B cell (primary cell): ENCODE data around the gene MYL11. TPM values are rescaled to one million over a fixed set of nuclear protein-coding genes. Genes with fewer than 3 reads are reported as not detected.
A peak's percentile ranks its signal among the peaks of the same experiment; 100 is the strongest.

Experiments used
- ATAC-seq: fragments of 200-7000 bp; cut with Tn5 transposase; one replicate; pipeline ENCODE4 v1.10.0; 2021; ENCODE audit warnings: low read depth, mild to moderate bottlenecking, moderate number of reproducible peaks, moderate library complexity
- CTCF ChIA-PET: fragments of 350-600 bp; sonication (Branson Sonifier 250); formaldehyde crosslinking; loops from one replicate; lab custom pipeline; 2021; ENCODE audit warnings: antibody characterized with exemption, inconsistent platforms; lab: Charles Lee
- POLR2A ChIA-PET: fragments of 350-600 bp; sonication (Branson Sonifier 250); formaldehyde crosslinking; loops from one replicate; lab custom pipeline; 2021; ENCODE audit warnings: antibody characterized with exemption; lab: Charles Lee
- DNase-seq: peaks from one replicate; pipeline ENCODE4 v3.0.0; 2013
- H2AFZ ChIP-seq: 2 replicates; pipeline ENCODE4 v1.6.1; 2012; ENCODE audit warnings: mild to moderate bottlenecking, low read depth, low read length; ENCODE audit not compliant: insufficient read depth, poor library complexity, severe bottlenecking
- H3K27ac ChIP-seq, 2 donors: 1 replicate in 1 of 2; 2 replicates in 1 of 2; pipeline ENCODE4 v1.5.1; 2012 to 2013; ENCODE audit warnings: low read length in 2 of 2, mild to moderate bottlenecking in 2 of 2, moderate library complexity in 1 of 2
- H3K27me3 ChIP-seq, 4 experiments: fragments of 200-600 bp in 1 of 4; sonication (generic) in 1 of 4; replicated peaks in 1 of 4; 1 replicate in 2 of 4; 2 replicates in 2 of 4; pipeline versions ENCODE4 v1.6.1 to v1.7.0; 2013 to 2016; ENCODE audit warnings: low read length in 3 of 4, mild to moderate bottlenecking in 2 of 4, mixed read lengths in 1 of 4, moderate library complexity in 1 of 4; ENCODE audit not compliant: insufficient read depth in 4 of 4, control insufficient read depth in 3 of 4; ENCODE audit errors: control extremely low read depth in 1 of 4
- H3K36me3 ChIP-seq, 2 experiments: replicated peaks in 1 of 2; 1 replicate in 1 of 2; 2 replicates in 1 of 2; pipeline versions ENCODE4 v1.6.1 to v1.7.1; 2013; ENCODE audit warnings: low read length in 1 of 2; ENCODE audit not compliant: insufficient read depth in 2 of 2, control insufficient read depth in 1 of 2; ENCODE audit errors: control extremely low read depth in 1 of 2, extremely low read depth in 1 of 2
- H3K4me1 ChIP-seq, 2 donors: fragments of 200-600 bp in 1 of 2; sonication (generic) in 1 of 2; 1 replicate in 1 of 2; 2 replicates in 1 of 2; pipeline versions ENCODE4 v1.5.1 to v1.6.1; 2013 to 2017; ENCODE audit warnings: low read length in 2 of 2; ENCODE audit not compliant: control insufficient read depth in 2 of 2, insufficient read depth in 2 of 2
- H3K4me2 ChIP-seq: replicated peaks from 2 replicates; pipeline ENCODE3; 2012; ENCODE audit warnings: mild to moderate bottlenecking, low read depth, low read length; ENCODE audit not compliant: poor library complexity, severe bottlenecking
- H3K4me3 ChIP-seq, 5 experiments: fragments of 200-600 bp in 1 of 5; sonication (generic) in 1 of 5; 1 replicate in 3 of 5; 2 replicates in 2 of 5; pipeline versions ENCODE4 v1.5.1 to v1.7.0; 2011 to 2016; ENCODE audit warnings: low read length in 4 of 5, mild to moderate bottlenecking in 4 of 5, low read depth in 2 of 5, control low read depth in 1 of 5, moderate library complexity in 1 of 5; ENCODE audit not compliant: insufficient read depth in 1 of 5; ENCODE audit errors: control extremely low read depth in 1 of 5, extremely low read depth in 1 of 5
- H3K79me2 ChIP-seq: fragments of 200-600 bp; sonication (generic); one replicate; pipeline ENCODE4 v1.6.0; 2016; ENCODE audit warnings: low read length; ENCODE audit not compliant: control insufficient read depth, insufficient read depth
- H3K9ac ChIP-seq: fragments of 200-600 bp; sonication (generic); 2 replicates; pipeline ENCODE4 v1.6.1; 2017; ENCODE audit warnings: mild to moderate bottlenecking, low read length, moderate library complexity
- H3K9me3 ChIP-seq, 3 donors: one replicate each; pipeline versions ENCODE4 v1.6.1 to v1.7.1; 2013; ENCODE audit warnings: low read length in 2 of 3; ENCODE audit not compliant: control insufficient read depth in 2 of 3, insufficient read depth in 1 of 3; ENCODE audit errors: control extremely low read depth in 1 of 3
- H4K20me1 ChIP-seq: 2 replicates; pipeline ENCODE4 v1.6.0; 2012; ENCODE audit warnings: mild to moderate bottlenecking, low read length; ENCODE audit not compliant: insufficient read depth, control insufficient read depth, poor library complexity, severe bottlenecking
- H3K27ac Mint-ChIP-seq: one replicate; pipeline ENCODE4 v1.8.0; 2021; ENCODE audit warnings: mixed read lengths
- H3K27me3 Mint-ChIP-seq: one replicate; pipeline ENCODE4 v1.8.0; 2021; ENCODE audit warnings: mixed read lengths
- H3K4me1 Mint-ChIP-seq: one replicate; pipeline ENCODE4 v1.8.0; 2021; ENCODE audit warnings: mixed read lengths
- H3K4me3 Mint-ChIP-seq: one replicate; pipeline ENCODE4 v1.8.0; 2021; ENCODE audit warnings: mixed read lengths
- H3K9me3 Mint-ChIP-seq: one replicate; pipeline ENCODE4 v1.8.0; 2022; ENCODE audit warnings: mixed read lengths; ENCODE audit not compliant: insufficient read depth
- EZH2 ChIP-seq: IDR thresholded peaks from 2 replicates; pipeline ENCODE4 v1.6.1; 2012; ENCODE audit warnings: borderline replicate concordance, low read depth, mild to moderate bottlenecking, moderate library complexity, low read length; ENCODE audit not compliant: insufficient read depth, poor library complexity, severe bottlenecking
- WGBS: methylation state at CpG from one replicate; pipeline ENCODE4 v1.1.5; 2013; ENCODE audit warnings: missing lambda C conversion rate; ENCODE audit not compliant: insufficient coverage; 5-methylcytosine and 5-hydroxymethylcytosine counted together
- intact Hi-C: fragments of 100-400 bp; cut with micrococcal nuclease; formaldehyde crosslinking; loops from one replicate; pipeline ENCODE4 v1.10.0; 2022
- polyA plus RNA-seq: library from polyadenylated mRNA; depleted of rRNA; stranded (reverse); fragments of >200 nt; gene quantifications from 2 replicates; pipeline ENCODE4 v1.2.3, GENCODE V29; 2012
- total RNA-seq, 2 donors: library from RNA; stranded (reverse); fragments of 120-200 nt in 1 of 2; gene quantifications; 1 replicate in 1 of 2; 2 replicates in 1 of 2; pipeline versions ENCODE4 v1.2.3 to v1.2.4, GENCODE V29; 2013 to 2022
- TF ChIP-seq, protein P1 (sequence below): fragments of 200-600 bp; IDR thresholded peaks from one replicate; pipeline ENCODE4 v1.8.0; 2022; ENCODE audit warnings: antibody characterized with exemption, mild to moderate bottlenecking

The MYL11 gene
- total and polyA plus RNA-seq, 2 donors (not counting 1 experiment from before 2014, with no cell fraction given): 3.6 TPM; not detected in 1

DNA sequence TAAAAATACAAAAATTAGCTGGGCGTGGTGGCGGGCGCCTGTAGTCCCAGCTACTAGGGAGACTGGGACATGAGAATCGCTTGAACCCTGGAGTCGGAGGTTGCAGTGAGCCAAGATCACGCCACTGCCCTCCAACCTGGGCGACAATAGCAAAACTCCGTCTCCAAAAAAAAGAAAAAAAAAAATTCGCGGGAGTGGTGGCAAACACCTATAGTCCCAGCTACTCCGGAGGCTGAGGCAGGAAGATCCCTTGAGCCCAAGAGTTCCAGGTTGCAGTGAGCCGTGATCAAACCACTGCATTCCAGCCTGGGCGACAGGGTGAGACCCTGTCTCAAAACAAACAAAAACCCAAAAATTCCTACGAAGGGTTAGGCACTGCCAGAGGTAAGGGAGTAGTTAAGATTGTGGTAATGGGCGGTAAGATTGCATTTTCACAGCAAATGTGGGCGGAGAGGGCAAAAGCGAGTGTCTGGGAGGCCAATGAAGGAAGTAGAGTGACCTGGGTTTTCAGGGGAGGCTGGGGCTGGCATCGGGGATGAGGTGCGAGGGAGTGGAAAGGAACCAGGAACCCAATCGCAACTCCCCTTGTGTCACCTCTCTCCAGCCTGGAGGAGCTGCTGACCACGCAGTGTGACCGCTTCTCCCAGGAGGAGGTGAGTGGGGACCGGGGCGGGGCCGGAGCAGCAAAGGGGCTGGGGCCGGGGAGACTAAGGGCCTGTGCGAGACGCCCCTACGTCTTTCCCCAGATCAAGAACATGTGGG lies 2.6 kb downstream of the MYL11 start:
- Histone ChIP-seq H4K20me1 (no peaks in the 10 kb centered on the region), H3K4me1 (peaks cover 23 to 52% of the 10 kb centered on the region in 2 donors), H3K9ac (peak overlapping the region; percentile 99), H3K9me3 (peaks cover 0 to 2% (median 0%) of the 10 kb centered on the region in 3 donors), H3K4me2 (peak overlapping the region; percentile 100), H3K79me2 (peaks cover 38% of the 10 kb centered on the region), H3K27me3 (no peaks in the 10 kb centered on the region), H2AFZ (peak overlapping the region; percentile 75), H3K36me3 (peaks cover 0 to 2% of the 10 kb centered on the region in 2 experiments), H3K27ac (peak overlapping the region; percentile 97 to 100), H3K4me3 (peak overlapping the region in 4 of 5 experiments; percentile 56 to 87 (median 70))
- ChIA-PET POLR2A (interaction anchor here (0.6 to 3.0 kb wide), 11 partner anchors 18 to 1854 kb away, joined by 3 to 11 read pairs (median 6); partner anchors contain the start of genes CORO1A, ZNF48 and ZNF771), CTCF (interaction anchor here (0.9 to 2.0 kb wide), 3 partner anchors 18 to 32 kb away, joined by 4 to 9 read pairs (median 5); partner anchors contain the start of genes ZNF48 and ZNF771)
- H3K27ac Mint-ChIP-seq: peak overlapping the region; percentile 100
- TF ChIP-seq, protein P1, sequence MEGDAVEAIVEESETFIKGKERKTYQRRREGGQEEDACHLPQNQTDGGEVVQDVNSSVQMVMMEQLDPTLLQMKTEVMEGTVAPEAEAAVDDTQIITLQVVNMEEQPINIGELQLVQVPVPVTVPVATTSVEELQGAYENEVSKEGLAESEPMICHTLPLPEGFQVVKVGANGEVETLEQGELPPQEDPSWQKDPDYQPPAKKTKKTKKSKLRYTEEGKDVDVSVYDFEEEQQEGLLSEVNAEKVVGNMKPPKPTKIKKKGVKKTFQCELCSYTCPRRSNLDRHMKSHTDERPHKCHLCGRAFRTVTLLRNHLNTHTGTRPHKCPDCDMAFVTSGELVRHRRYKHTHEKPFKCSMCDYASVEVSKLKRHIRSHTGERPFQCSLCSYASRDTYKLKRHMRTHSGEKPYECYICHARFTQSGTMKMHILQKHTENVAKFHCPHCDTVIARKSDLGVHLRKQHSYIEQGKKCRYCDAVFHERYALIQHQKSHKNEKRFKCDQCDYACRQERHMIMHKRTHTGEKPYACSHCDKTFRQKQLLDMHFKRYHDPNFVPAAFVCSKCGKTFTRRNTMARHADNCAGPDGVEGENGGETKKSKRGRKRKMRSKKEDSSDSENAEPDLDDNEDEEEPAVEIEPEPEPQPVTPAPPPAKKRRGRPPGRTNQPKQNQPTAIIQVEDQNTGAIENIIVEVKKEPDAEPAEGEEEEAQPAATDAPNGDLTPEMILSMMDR: no peak
- no peak for TF ChIP-seq EZH2
- no peak for DNase-seq
- H3K4me3 Mint-ChIP-seq: peak overlapping the region; percentile 94
- 45% methylated on average over 27 of the region's 29 CpGs for WGBS
- intact Hi-C loops: loop anchor here (1.0 to 10.0 kb wide), 5 partner anchors 42 to 1452 kb away; partner anchors contain the start of genes ALDOA, ITGAL, RABEP2 and TBX6
- H3K4me1 Mint-ChIP-seq: peaks cover 45% of the 10 kb centered on the region
- no peak for ATAC-seq
- H3K9me3 Mint-ChIP-seq: no peaks in the 10 kb centered on the region
- H3K27me3 Mint-ChIP-seq: no peaks in the 10 kb centered on the region
